Bronchial epithelial cell (primary cell): ENCODE measurements around the gene ISG15. TPM values are rescaled to one million over a fixed set of nuclear protein-coding genes. Genes with fewer than 3 reads are reported as not detected.

Experiments
- DNase-seq: peaks from one replicate; pipeline ENCODE4 v3.0.0-alpha.2; 2010; ENCODE audit warnings: low read depth
- FAIRE-seq: peaks from 2 replicates; lab custom pipeline; 2011; peaks lifted over from hg19 to GRCh38; lab: Jason Lieb, UNC
- H3K27me3 ChIP-seq: 2 replicates; pipeline ENCODE4 v1.5.1; 2011; ENCODE audit warnings: low read length; ENCODE audit not compliant: control insufficient read depth, insufficient read depth
- H3K36me3 ChIP-seq: 2 replicates; pipeline ENCODE4 v1.5.1; 2011; ENCODE audit warnings: low read length; ENCODE audit not compliant: control insufficient read depth, insufficient read depth
- H3K4me3 ChIP-seq: 2 replicates; pipeline ENCODE4 v1.5.1; 2011; ENCODE audit warnings: mild to moderate bottlenecking, low read depth, low read length, control low read depth
- CTCF ChIP-seq: IDR thresholded peaks from 2 replicates; pipeline ENCODE4 v1.5.1; 2011; ENCODE audit warnings: mild to moderate bottlenecking, moderate library complexity, low read length, control low read depth, inconsistent platforms; ENCODE audit not compliant: insufficient read depth, severe bottlenecking
- total RNA-seq: library from RNA; depleted of rRNA; stranded (reverse); fragments of >200 nt; gene quantifications from 2 replicates; pipeline ENCODE4 v1.2.1, GENCODE V29; 2014

Gene ISG15
- total RNA-seq, 1 donor from 2014 or later = 18.2 TPM

- no peak for FAIRE-seq
- DNase-seq = no peak
- Histone ChIP-seq H3K27me3 (no peaks in the 10 kb centered on the region), H3K36me3 (peaks cover 62% of the 10 kb centered on the region), H3K4me3 (no peak overlapping the region)
- TF ChIP-seq CTCF = no peak
Observed at GRCh38 chr1:1045129-1045528, 31.8 kb downstream of the ISG15 start.

GRCh38 chr1:1046243-1046642 is 32.9 kb downstream of the ISG15 start:
- H3K27me3 ChIP-seq = no peaks in the 10 kb centered on the region
- no peak for FAIRE-seq
- DNase-seq = no peak
- H3K4me3 ChIP-seq = no peak overlapping the region
- no peak for TF ChIP-seq CTCF
- peaks cover 66% of the 10 kb centered on the region for H3K36me3 ChIP-seq

GRCh38 chr1:1046767-1047166 is 33.5 kb downstream of the ISG15 start:
- FAIRE-seq (no peak), DNase-seq (no peak)
- peaks cover 67% of the 10 kb centered on the region for H3K36me3 ChIP-seq
- no peak for TF ChIP-seq CTCF
- no peak overlapping the region for H3K4me3 ChIP-seq
- no peaks in the 10 kb centered on the region for H3K27me3 ChIP-seq

- Histone ChIP-seq H3K36me3 (peaks cover 64% of the 10 kb centered on the region), H3K4me3 (no peak overlapping the region), H3K27me3 (no peaks in the 10 kb centered on the region)
- TF ChIP-seq CTCF = no peak
- DNase-seq (no peak), FAIRE-seq (no peak)
Observed at GRCh38 chr1:1047407-1047806, 34.1 kb downstream of the ISG15 start.

GRCh38 chr1:1047963-1048362 is 34.7 kb downstream of the ISG15 start:
- FAIRE-seq = no peak
- DNase-seq = no peak

More at GRCh38 chr1:1047963-1048362, 34.7 kb downstream of the ISG15 start:
- H3K27me3 ChIP-seq = no peaks in the 10 kb centered on the region
- no peak overlapping the region for H3K4me3 ChIP-seq
- peaks cover 63% of the 10 kb centered on the region for H3K36me3 ChIP-seq
- no peak for TF ChIP-seq CTCF
